Caki2 (cell line): ENCODE results near the gene AGO3. TPM values are rescaled to one million over a fixed set of nuclear protein-coding genes. Genes with fewer than 3 reads are reported as not detected.

Experiments
- DNase-seq: peaks from one replicate; pipeline ENCODE4 v3.0.0-alpha.2; 2015; ENCODE audit warnings: low read depth
- in situ Hi-C: cut with HindIII; loops from 2 replicates; pipeline ENCODE4 v1.10.0; 2016; ENCODE audit warnings: low sequenced_read_pairs, low pct_unique_long_range_greater_than_20kb, mixed read lengths
- total RNA-seq: library from RNA; depleted of rRNA; stranded (reverse); fragments of >200 nt; shearing (Covaris generic); gene quantifications from 2 replicates; pipeline ENCODE4 v1.2.3, GENCODE V29; 2014; ENCODE audit warnings: low replicate concordance

Gene AGO3
- total RNA-seq, 1 experiment from 2014 or later = 7.6 TPM

GRCh38 chr1:36087233-36088123 lies 156.6 kb downstream of the AGO3 start:
- in situ Hi-C loops = no loop called here
- no peak for DNase-seq

- in situ Hi-C loops = no loop called here
- no peak for DNase-seq
Measured at GRCh38 chr1:36088265-36088576, 157.3 kb downstream of the AGO3 start.

- peak; percentile 82 for DNase-seq
- in situ Hi-C loops = no loop called here
Measured at GRCh38 chr1:36088577-36089392, 157.9 kb downstream of the AGO3 start, which contains the start of gene ADPRS. Gene ADPRS, plus strand, starts transcription at chr1:36088892. Its CDS starts 13 bp downstream, at chr1:36088905.

GRCh38 chr1:36089393-36090121 lies 158.7 kb downstream of the AGO3 start:
- in situ Hi-C loops = no loop called here
- peak; percentile 44 for DNase-seq

- in situ Hi-C loops = no loop called here
- DNase-seq = no peak
Measured at GRCh38 chr1:36091141-36091540, 160.2 kb downstream of the AGO3 start.

GRCh38 chr1:36091698-36092097 lies 160.8 kb downstream of the AGO3 start:
- DNase-seq = no peak
- in situ Hi-C loops = no loop called here

- in situ Hi-C loops = no loop called here
Measured at GRCh38 chr1:36092166-36092797, 161.4 kb downstream of the AGO3 start.

GRCh38 chr1:36092798-36093185 lies 161.9 kb downstream of the AGO3 start:
- no peak for DNase-seq
- in situ Hi-C loops = no loop called here

More at GRCh38 chr1:36092166-36092797, 161.4 kb downstream of the AGO3 start:
- no peak for DNase-seq

- in situ Hi-C loops = no loop called here
- DNase-seq = no peak
Measured at GRCh38 chr1:36093226-36093625, 162.3 kb downstream of the AGO3 start.

- DNase-seq = no peak
- in situ Hi-C loops = no loop called here
Measured at GRCh38 chr1:36093929-36094328, 163.0 kb downstream of the AGO3 start.

- in situ Hi-C loops = no loop called here
- DNase-seq = no peak
Measured at GRCh38 chr1:36094621-36095061, 163.7 kb downstream of the AGO3 start.

GRCh38 chr1:36095760-36096405 lies 165.0 kb downstream of the AGO3 start:
- no peak for DNase-seq
- in situ Hi-C loops = no loop called here

GRCh38 chr1:36096500-36097432 lies 165.9 kb downstream of the AGO3 start:
- DNase-seq = no peak
- in situ Hi-C loops = no loop called here

- no peak for DNase-seq
- in situ Hi-C loops = no loop called here
Measured at GRCh38 chr1:36097693-36098585, 167.0 kb downstream of the AGO3 start.

GRCh38 chr1:36098650-36099365 lies 167.9 kb downstream of the AGO3 start:
- in situ Hi-C loops = no loop called here
- DNase-seq = no peak
